Fibroblast of gingiva (primary cell): Measurements from ENCODE around the gene SIGLEC10.
"Not testable (repeated sequence)": the region's sequence is repeated elsewhere in the genome, so short reads cannot be mapped to it uniquely, and the experiment has no call there.

ENCODE experiments used
- DNase-seq: peaks from one replicate; pipeline ENCODE4 v3.0.0-alpha.2; 2011; ENCODE audit warnings: low read depth

The SIGLEC10 gene, protein sequence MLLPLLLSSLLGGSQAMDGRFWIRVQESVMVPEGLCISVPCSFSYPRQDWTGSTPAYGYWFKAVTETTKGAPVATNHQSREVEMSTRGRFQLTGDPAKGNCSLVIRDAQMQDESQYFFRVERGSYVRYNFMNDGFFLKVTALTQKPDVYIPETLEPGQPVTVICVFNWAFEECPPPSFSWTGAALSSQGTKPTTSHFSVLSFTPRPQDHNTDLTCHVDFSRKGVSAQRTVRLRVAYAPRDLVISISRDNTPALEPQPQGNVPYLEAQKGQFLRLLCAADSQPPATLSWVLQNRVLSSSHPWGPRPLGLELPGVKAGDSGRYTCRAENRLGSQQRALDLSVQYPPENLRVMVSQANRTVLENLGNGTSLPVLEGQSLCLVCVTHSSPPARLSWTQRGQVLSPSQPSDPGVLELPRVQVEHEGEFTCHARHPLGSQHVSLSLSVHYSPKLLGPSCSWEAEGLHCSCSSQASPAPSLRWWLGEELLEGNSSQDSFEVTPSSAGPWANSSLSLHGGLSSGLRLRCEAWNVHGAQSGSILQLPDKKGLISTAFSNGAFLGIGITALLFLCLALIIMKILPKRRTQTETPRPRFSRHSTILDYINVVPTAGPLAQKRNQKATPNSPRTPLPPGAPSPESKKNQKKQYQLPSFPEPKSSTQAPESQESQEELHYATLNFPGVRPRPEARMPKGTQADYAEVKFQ

DNA sequence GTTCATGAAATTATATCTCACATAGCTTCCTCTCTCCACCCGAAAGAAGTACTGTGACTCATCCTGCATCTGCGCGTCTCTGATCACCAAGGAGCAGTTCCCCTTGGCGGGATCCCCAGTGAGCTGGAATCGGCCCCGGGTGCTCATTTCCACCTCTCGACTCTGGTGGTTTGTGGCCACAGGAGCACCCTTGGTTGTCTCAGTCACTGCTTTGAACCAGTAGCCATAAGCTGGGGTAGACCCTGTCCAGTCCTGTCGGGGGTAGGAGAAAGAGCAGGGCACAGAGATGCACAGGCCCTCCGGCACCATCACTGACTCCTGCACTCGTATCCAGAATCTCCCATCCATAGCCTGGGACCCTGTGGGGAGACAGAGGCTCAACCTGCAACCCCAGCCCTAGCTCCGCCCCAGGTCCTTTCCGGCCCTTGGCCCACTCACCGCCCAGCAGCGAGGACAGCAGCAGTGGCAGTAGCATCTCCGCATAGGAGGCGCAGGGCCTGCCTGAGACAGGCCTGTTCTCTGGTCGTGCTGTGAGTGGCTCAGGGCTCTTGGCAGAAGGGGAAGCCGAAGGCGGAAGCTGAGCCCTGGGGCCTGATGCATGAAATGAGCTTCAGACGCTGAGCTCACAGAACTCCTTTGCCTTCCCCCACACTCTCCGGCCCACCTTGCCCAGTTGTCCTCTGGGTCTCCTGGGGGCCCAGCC, at the start of gene SIGLEC10:
TSS of gene SIGLEC10 (minus strand) at position 536 of the 703 bp plus-strand sequence. CDS start at position 475, 61 bp downstream.
- DNase-seq: no peak

DNA sequence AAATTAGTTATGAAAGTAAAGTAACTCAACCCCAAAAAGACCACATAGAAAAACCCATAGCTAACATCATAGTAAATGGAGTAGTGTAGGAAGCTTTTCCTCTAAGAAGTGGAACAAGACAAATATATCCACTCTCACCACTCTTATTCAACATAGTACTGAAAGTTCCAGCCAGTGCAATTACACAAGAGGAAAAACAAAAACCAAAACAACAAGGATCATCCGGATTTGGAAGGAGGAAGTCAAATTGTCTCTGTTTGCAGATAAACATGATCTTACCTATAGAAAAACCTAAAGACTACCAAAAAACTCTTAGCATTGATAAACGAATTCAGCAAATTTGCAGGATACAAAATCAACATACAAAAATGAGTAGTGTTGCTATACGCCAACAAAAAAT, 49.3 kb upstream of the SIGLEC10 start:
- DNase-seq: no peak

DNA sequence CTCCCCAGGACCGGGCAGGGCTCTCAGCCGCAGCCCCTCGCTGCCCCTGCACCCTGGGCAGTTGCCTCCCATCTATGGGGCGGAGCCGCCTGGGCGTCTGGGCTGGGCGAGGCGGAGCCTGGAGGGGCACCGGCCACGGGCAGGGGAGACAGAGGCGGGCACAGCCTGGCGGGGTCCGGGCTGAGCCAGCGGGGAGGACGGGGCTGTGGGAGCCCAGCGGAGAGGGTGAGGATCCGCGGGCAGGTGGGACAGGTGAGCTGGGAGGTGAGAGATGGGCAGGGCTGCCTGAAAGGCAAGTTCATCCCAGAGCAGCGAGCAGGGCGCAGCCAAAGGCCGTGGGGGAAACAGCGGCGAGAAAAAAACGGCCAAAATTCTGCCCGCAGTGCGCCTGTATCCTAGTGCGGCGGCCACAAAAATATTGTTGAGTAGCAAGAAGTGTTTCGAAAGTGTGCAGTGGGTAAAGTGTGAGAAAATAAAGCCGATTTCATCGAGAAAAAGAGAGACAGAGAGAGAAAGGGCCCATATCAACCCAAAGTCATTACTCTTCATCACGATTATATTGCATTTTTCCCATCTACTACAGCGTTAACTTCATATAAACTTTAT, 46.6 kb upstream of the SIGLEC10 start:
- not testable (repeated sequence) for DNase-seq

DNA sequence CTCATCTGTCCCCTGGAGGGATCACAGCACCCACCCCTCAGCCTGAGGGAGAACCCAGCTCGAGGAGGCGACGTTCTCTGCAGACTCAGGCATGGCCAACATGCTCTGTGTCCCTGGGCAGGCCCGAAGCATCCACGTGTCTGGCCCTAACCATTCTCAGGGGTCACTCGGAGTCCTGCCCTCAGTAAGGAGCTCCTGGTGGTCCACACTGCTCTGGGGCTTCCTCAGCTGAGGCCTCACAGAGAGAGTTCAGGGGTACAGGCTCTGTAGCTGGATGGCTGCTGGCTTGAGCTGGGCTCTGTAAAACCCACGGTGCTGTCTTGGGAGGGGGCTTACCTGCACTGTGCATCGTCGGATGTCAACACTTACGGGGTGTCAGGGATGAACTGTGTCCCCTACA, 45.2 kb upstream of the SIGLEC10 start:
- DNase-seq: no peak

DNA sequence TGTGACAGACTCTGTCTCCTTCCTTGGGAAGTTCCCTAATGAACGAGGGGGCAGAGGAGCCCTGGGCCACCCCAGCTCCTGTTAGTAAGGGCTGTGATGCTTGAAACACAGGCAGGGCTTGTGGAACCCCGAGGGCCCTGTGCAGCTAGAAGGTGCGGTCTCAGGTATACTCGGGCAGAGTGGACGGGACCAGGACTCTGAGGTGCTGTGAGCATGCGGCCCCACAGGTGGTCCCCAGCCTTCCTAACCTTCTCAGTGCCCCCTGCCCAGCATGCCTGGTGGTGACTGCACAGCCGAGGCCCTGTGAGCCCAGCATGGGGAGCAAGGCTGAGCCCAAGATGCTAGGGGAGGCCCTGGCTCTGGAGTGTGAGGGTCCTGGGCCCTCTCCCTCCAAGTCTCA, 44.8 kb upstream of the SIGLEC10 start:
- DNase-seq: no peak

DNA sequence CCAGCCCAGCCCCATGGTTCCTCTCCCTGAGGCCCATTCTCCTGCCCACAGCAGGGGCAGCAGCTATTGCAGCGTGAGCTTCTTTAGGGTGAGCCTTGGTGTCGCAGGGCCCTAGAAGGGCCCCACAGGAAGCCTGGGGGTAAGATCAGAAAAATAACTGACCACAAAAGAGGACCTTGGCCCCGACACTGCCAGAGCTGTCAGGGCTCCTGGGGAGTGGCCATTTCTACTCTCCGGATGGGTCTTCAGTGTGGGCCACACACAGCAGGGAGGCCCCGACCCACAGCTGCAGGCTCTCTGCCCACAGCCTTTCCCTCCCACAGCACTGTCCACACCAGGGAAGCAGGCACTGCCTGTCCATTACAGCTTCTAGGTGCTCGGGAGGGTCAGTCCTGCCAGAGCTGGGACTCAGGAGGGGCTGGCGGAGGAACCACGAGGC, 44.3 kb upstream of the SIGLEC10 start:
- no peak for DNase-seq

DNA sequence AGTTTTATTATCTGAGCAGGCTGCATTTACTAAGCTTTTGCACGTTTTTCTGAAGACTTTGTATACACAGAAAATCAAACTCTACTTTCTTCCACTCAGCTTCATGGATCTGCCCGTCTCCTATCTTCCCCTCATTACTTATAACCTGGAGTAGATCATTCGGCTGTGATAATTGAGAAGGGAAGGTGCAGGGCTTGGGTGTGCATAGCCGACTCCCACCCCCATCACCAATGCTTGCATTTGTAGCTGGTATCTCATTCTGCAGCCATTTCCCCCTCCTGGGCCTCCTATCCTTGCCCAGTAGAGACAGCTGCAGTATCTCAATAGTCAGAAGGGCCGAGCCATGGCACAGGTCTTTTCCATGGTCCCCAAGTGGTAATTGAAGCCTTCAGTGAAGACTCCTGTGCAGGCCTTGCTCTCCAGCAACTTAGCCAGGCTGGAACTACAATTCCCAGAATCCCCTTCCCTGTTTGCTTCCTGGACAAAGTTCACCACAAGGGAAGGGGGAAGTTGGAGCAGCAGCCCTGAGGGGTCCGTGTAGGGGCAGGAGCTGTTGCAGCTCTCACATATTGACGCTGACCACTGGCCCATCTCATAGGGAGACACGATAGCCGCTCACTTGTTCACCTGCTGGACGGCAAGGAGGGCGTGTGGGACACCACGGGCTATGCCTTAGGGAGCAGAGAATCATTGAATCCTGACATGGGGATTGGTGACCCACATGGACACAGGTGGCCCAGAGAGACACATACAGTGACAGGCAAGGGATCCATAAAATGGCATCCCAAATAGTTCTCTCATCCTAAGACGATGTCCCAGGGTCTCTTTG, 42.9 kb upstream of the SIGLEC10 start:
- DNase-seq: no peak

DNA sequence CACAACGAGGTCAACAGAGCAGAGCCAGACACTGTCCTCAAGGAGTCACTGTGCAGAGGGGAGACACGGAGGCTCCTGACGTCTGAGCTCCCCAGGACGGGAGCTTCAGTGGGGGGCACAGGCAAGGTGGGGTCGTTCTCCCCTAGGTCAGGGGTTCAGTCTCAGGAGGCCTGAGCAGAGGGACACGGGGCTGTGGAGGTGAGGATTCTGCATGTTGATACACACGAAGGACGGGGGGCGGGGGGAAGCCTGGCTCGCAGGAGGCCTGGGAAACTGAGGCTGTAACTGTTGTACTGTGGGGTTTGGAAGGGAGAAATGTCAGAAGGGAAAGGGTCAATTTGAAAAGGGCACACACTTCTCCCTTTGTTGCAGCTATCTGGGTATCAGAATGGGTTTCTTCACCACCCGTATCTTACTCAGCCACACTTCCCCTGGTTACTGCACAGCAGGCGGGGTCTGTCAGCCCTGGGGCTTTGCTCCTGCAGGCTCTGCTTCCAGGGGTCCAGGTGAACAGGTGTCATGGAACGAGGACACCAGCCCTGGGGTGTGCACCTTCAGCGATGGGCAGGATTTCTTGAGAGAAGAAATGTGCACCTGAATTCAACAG, 41.6 kb upstream of the SIGLEC10 start:
- no peak for DNase-seq

DNA sequence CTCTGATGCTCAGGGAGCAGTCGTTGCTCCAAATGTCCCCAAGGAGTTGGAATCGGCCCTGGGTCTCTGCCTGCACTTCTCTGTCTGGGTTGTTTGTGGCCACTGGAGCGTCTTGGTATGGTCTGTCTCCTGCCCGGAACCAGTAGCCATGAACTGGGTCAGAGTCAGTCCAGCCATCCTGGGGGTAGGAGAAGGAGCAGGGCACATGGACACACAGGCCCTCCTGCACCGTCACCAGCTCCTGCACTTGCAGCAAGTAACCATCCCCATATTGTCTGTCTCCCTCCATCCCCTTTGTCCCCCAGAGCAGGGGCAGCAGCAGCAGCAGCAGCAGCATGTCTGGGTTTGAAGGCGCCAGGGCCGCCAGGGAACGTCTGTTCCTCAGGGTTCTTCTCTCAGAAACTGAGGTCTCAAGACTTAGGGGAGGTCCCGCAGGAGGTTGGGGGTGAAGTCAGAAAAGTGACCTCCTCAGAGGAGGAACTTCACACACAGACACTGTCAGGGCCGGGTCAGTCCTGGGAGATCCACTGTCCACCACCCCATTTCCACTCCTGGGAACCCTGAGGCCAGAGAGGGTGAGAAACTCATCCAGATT, 40.7 kb upstream of the SIGLEC10 start, which contains the start of gene SIGLEC8:
TSS of gene SIGLEC8 (minus strand) at position 404 of the 595 bp plus-strand sequence. CDS start at position 337, 67 bp downstream.
- DNase-seq: no peak

DNA sequence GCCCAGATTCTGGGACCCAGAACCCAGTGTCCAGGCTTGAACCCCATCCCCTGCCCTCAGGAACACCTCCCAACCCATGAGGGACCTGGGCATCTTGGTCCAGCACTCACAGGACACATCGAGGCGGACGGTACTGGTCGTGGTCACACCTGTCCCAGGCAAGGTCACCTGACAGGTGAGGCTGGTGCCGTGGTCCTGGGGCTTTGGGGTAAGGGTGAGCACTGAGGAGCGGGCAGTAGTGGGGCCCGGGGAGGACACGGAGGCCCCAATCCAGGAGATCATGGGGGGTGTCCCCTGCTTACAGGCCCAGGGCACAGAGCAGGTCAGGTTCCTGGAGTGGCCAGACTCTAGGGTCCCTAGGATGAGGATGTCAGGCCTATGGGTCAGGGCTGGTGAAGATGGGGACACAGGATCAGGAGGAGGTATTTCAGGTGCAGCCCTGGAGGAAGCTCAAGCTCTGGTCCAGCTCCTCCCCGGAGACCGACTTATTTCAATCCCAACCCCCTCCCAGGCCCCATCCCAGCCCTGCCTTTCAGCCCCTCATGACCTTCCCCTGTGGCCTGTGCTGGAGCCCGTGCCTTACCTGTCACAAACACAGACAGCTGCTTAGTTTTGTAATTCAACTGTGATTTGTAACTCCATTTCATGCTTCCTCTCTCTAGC, 40.0 kb upstream of the SIGLEC10 start:
- DNase-seq: no peak

DNA sequence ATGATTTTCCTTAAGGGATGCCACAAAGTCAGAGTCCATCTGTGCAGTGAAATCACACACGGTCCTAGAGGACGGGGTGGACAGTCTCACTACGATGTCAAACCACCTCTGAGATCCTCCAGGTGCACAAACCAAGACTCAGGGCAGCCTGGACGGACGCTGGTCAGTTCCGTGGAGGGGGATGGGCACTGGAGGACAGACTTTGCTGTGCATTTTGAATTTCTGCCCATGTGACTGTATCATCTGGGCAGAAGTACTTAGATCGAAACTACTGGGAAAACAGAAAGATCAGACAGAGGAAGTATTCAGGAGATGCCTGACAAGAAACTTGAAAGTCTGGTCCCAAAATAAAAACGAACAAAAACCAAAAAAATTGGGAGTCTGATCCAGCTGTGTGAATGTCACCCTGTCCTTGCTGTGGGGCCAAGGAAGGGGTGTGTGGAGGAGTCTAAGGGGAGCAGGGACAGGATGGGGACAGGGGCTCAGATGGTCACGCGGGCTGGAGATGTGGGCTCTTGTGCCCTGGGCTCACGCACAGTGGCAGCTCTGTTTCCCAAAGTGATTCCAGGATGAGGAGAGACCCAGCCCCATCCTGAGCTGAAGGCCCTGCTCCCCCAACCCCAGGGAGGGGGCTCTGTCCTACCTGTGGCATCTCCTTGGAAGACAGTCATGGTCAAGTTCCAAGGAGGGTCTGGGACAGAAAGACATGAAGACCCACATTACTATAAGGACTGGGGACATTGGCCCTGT, 39.3 kb upstream of the SIGLEC10 start:
- DNase-seq: no peak

DNA sequence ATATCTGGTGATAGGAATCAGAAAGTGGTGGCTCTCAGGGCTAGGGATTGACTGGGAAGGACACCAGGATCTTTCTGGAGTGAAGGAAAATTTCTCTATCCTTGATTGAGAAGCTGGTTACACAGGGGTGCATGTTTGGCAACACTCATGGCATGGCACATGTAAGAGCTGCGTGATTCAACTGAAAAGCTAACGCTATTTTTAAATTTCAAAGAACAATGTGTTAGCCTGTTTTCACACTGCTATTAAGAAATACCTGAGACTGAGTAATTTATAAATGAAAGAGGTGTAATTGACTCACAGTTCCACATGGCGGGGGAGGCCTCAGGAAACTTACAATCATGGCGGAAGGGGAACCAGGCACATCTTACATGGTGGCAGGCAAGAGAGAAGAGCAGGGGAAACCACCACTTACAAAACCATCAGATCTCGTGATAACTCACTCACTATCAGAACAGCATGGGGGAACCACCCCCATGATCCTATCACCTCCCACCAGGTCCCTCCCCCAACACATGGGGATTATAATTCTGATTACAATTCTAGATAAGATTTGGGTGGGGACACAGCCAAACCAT, 33.4 kb upstream of the SIGLEC10 start:
- DNase-seq: no peak

DNA sequence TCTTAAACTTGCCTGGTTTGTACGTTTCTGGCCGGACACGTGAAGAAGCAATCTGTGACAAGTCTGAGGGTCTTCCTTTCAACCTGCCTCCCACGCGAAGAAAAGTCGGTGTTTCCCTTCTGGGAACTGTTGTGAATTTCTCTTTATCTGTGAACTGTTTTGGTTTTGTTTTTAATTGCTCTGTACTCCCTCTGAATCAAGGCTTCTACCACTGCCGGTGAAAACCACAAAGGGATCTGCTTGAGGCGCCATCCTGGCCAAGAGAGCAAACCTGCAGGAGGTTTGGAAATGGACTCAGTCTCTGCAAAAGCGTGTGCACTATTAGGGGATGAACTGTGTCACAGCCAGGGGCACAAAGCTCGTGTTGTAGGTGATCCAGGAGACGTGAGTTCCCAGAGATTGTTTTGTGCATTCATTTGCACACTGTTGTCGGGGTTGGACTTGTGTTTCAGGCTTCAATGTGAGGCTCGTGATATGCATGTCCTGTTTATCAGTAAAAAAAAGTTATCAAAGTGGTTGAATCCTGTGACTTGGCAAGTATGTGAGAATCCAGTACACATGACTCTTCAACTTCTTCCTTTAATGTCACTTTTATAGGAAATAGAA, 31.1 kb upstream of the SIGLEC10 start:
- DNase-seq: no peak

DNA sequence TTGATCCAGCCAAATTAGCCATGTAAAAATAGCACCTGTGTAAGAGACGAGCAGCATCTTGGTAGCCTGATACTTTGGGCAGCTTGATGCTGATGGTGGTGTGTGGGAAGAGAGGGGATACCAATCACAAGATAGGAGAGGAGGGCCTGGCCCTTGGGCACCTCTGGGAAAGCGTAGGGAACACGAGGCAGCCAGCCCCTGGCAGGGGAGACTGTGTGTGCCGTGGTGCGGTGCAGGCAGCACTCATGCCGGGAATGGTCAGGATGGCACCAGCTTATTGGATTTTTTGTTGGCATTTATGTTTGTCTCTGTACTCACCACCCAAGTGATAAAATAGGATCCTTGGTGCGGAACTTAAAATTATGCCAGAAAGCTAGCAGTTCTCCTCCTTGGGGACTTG, 30.6 kb upstream of the SIGLEC10 start:
- no peak for DNase-seq

DNA sequence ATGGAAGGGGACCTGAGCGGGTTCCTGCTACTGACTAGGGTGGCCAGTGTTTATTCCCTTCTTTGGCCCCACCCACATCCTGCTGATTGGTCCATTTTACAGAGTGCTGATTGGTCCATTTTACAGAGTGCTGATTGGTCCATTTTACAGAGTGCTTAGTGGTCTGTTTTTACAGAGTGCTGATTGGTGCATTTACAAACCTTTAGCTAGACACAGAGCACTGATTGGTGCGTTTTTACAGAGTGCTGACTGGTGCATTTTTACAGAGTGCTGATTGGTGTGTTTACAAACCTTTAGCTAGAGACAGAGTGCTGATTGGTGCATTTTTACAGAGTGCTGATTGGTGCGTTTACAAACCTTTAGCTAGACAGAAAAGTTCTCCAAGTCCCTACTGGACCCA, 30.1 kb upstream of the SIGLEC10 start:
- DNase-seq: not testable (repeated sequence)

DNA sequence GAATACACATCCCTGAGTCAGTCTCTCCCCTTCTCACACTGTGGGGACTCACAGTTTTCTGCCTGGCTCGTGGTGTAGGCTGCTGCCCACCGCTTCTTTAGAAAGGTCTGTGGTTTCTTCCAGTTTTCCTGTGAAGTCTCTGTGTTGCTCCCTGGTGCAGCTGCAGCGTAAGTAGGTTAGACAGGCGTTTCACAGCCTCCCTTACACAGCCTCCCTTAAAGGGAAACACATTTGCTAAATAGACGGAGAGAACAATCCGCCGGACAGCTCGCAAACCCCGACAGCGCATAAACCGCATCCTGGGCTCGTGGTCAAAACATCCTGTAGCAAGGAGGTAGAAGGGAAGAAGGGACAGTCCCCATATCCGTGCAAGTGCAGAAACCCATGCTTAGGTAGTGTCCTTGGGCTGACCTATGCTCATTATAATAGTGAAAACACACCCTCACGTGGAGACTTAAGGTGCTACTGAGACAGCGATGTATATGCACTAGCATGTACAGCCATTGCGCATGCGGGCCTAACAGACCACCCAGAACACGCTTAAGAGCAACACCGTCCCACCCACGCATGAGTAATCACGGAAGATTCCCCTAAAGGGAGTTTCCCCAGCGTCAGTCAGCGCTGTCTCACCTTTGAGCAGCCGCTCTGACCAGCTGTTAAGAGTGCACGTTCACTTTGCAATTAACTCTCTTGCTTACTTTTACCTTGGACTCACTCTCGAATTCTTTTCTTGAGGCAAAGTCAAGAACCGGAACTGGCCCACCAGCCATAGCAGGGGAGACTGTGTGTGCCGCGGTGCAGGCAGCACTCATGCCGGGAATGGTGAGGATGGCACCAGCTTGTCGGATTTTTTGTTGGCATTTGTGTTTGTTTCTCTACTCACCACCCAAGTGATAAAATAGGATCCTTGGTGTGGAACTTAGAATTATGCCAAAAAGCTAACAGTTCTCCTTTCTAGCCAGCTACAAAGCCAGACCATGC, 24.3 kb upstream of the SIGLEC10 start:
- DNase-seq: no peak

DNA sequence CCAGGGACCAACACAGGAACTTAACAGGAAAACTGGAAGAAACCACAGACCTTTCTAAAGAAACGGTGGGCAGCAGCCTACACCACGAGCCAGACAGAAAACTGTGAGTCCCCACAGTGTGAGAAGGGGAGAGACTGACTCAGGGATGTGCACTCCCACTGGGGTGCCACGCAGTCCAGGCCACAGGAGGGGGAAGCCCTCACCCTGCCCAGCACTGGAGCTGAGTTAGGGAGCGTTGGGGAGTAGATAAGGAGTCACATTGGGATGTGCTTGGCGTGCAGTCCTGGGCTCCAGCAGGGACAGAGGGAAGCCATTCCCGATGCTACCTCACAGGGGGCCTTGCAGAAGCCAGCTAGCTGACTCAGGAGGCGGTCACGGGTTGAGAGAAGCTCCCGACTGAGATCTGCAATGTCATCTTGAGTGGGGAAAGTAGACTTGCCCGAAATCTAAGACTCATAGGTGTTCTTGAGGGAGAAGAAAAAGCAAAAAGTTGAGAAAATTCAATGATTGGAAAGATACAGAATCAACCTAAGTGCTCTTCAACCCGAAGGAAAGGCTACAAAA, 23.5 kb upstream of the SIGLEC10 start:
- no peak for DNase-seq
